ENCODE measurements around the gene GALNT14. TPM values are rescaled to one million over a fixed set of nuclear protein-coding genes. Genes with fewer than 3 reads are reported as not detected.

The GALNT14 gene
- total and polyA plus RNA-seq, 8 donors, result 1.5 to 8.3 (median 5.3) TPM

- ATAC-seq, result peak; percentile 90
- no peaks in the 10 kb centered on the region for H3K27me3 ChIP-seq
- H3K4me3 ChIP-seq, result no peak overlapping the region
- peak in 2 of 4 donors; percentile 28 to 40 for DNase-seq
- no peaks in the 10 kb centered on the region for H3K4me1 ChIP-seq
- intact Hi-C loops (cut with DNase I), result no loop called here
- TF ChIP-seq CTCF (IDR thresholded peaks at IDR 0.05), result no peak
- no peaks in the 10 kb centered on the region for H3K36me3 ChIP-seq
- H3K27ac ChIP-seq, result peak overlapping the region; percentile 60 to 75
- no peaks in the 10 kb centered on the region for H3K9me3 ChIP-seq
These were observed 265.4 kb downstream of the GALNT14 start for GRCh38 chr2:30872797-30873196.

- no peak for TF ChIP-seq CTCF (IDR thresholded peaks at IDR 0.05)
- Histone ChIP-seq H3K36me3 (no peaks in the 10 kb centered on the region), H3K27me3 (no peaks in the 10 kb centered on the region), H3K4me3 (no peak overlapping the region), H3K9me3 (no peaks in the 10 kb centered on the region), H3K27ac (peak overlapping the region; percentile 60 to 75), H3K4me1 (no peaks in the 10 kb centered on the region)
- intact Hi-C loops (cut with DNase I), result no loop called here
- ATAC-seq, result peak; percentile 94
- DNase-seq, result peak in 2 of 4 donors; percentile 67 to 75
These were observed 266.1 kb downstream of the GALNT14 start for GRCh38 chr2:30871980-30872789.

- H3K9me3 ChIP-seq, result no peaks in the 10 kb centered on the region
- H3K36me3 ChIP-seq, result no peaks in the 10 kb centered on the region
- ATAC-seq (no peak), DNase-seq (no peak)
- intact Hi-C loops (cut with DNase I), result no loop called here
- H3K27ac ChIP-seq, result no peak overlapping the region
- H3K27me3 ChIP-seq, result no peaks in the 10 kb centered on the region
- H3K4me1 ChIP-seq, result peaks cover 0 to 4% of the 10 kb centered on the region in 2 donors
- no peak for TF ChIP-seq CTCF (IDR thresholded peaks at IDR 0.05)
- H3K4me3 ChIP-seq, result no peak overlapping the region
These were observed 266.8 kb downstream of the GALNT14 start for GRCh38 chr2:30871440-30871839.

GRCh38 chr2:30869988-30870387 is 268.3 kb downstream of the GALNT14 start:
- no peak overlapping the region for H3K27ac ChIP-seq
- no peak overlapping the region for H3K4me3 ChIP-seq
- H3K4me1 ChIP-seq, result peaks cover 0 to 10% of the 10 kb centered on the region in 2 donors
- TF ChIP-seq CTCF (IDR thresholded peaks at IDR 0.05), result no peak
- ATAC-seq (no peak), DNase-seq (no peak)
- no peaks in the 10 kb centered on the region for H3K9me3 ChIP-seq
- no peaks in the 10 kb centered on the region for H3K36me3 ChIP-seq
- intact Hi-C loops (cut with DNase I), result no loop called here
- H3K27me3 ChIP-seq, result no peaks in the 10 kb centered on the region

GRCh38 chr2:30867385-30867784 is 270.9 kb downstream of the GALNT14 start:
- no peak overlapping the region for H3K4me3 ChIP-seq
- no peak for TF ChIP-seq CTCF (IDR thresholded peaks at IDR 0.05)
- H3K27ac ChIP-seq, result no peak overlapping the region
- no peaks in the 10 kb centered on the region for H3K36me3 ChIP-seq
- H3K27me3 ChIP-seq, result no peaks in the 10 kb centered on the region
- H3K4me1 ChIP-seq, result peaks cover 0 to 10% of the 10 kb centered on the region in 2 donors
- DNase-seq, result no peak
- ATAC-seq, result no peak
- intact Hi-C loops (cut with DNase I), result no loop called here
- no peaks in the 10 kb centered on the region for H3K9me3 ChIP-seq
